Thoracic aorta (tissue), 2 donors: ENCODE measurements around the gene HNRNPL. TPM values are rescaled to one million over a fixed set of nuclear protein-coding genes. Genes with fewer than 3 reads are reported as not detected.

Experiments used
- ATAC-seq: fragments of 150-250 bp; one replicate; pipeline ENCODE4 v1.8.0; 2017; ENCODE audit warnings: low read depth; ENCODE audit not compliant: insufficient number of reproducible peaks, low FRiP score
- DNase-seq: peaks from one replicate; pipeline ENCODE4 v3.0.0-alpha.2; 2020; ENCODE audit warnings: low spot score
- H3K27ac ChIP-seq, 2 donors: fragments of 200-600 bp; sonication (generic); 1 replicate in 1 of 2; 2 replicates in 1 of 2; pipeline ENCODE4 v1.5.1; 2016; ENCODE audit warnings: mild to moderate bottlenecking in 2 of 2, moderate library complexity in 2 of 2
- H3K27me3 ChIP-seq: fragments of 200-600 bp; sonication (generic); replicated peaks from 2 replicates; pipeline ENCODE4 v1.6.0; 2016; ENCODE audit warnings: mild to moderate bottlenecking; ENCODE audit not compliant: insufficient read depth
- H3K36me3 ChIP-seq: fragments of 200-600 bp; sonication (generic); one replicate; pipeline ENCODE4 v1.5.1; 2016
- H3K4me1 ChIP-seq, 2 donors: fragments of 200-600 bp; sonication (generic); 1 replicate in 1 of 2; 2 replicates in 1 of 2; pipeline versions ENCODE4 v1.5.1 to v1.6.0; 2016; ENCODE audit warnings: low read depth in 2 of 2, mild to moderate bottlenecking in 1 of 2; ENCODE audit not compliant: control insufficient read depth in 1 of 2
- H3K4me3 ChIP-seq: fragments of 200-600 bp; sonication (generic); 2 replicates; pipeline ENCODE4 v1.5.1; 2016; ENCODE audit warnings: mild to moderate bottlenecking
- H3K9me3 ChIP-seq: fragments of 200-600 bp; sonication (generic); 2 replicates; pipeline ENCODE4 v1.5.1; 2016
- total RNA-seq, 2 donors: library from RNA; depleted of rRNA; stranded (reverse); fragments of >200 nt; gene quantifications; one replicate each; pipeline versions ENCODE4 v1.1.0 to v1.2.3, GENCODE V29; 2016
- TF ChIP-seq, protein P1 (sequence below): fragments of 200-600 bp; sonication (generic); IDR thresholded peaks from one replicate; pipeline ENCODE4 v1.5.1; 2019; ENCODE audit warnings: antibody characterized with exemption

The HNRNPL gene
- total RNA-seq, 2 donors from 2014 or later: 153 to 167 TPM

DNA sequence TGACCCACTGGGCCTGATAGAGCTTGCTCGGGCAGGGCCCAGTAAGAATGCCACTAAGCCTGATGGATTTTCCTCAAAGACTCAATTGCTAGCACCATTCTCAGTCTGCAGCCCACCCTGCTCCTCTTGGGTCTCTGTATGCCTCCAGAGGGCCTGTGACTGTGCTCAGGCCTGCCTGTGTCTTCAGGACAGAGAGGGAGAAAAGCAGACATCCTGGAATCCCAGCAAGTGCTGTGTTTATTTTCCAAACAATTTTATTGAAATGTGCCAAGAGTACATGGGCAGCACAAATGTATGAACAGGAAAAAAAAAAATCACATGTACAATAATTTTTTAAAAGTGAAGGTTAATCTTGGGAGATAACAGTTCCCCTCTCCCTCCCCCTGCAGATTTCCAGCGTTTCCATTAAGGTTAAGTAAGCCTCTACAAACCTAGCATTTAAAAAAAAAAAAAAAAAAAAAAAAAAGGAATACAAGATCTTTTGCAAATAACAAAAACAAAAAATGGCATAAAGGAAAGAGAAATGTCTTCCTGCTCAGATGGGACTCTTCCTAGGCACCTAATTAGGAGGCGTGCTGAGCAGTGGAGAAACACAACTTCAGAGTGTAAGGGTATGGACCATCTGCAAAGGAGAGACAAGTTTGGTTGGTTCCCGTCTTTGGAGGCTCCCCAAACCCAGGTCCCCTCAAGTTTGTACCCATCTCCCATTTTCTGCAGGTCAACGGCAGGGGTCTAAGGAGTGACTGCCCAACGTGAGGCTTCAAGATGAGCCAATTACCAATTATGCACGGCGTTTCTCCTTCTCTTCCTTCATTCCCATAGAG is 13.4 kb downstream of the HNRNPL start:
- Histone ChIP-seq H3K27me3 (no peaks in the 10 kb centered on the region), H3K9me3 (no peaks in the 10 kb centered on the region), H3K4me3 (no peak overlapping the region), H3K27ac (peak overlapping the region; percentile 62 to 71), H3K4me1 (peaks cover 3 to 42% of the 10 kb centered on the region in 2 donors), H3K36me3 (peaks cover 47% of the 10 kb centered on the region)
- no peak for ATAC-seq
- TF ChIP-seq, protein P1, sequence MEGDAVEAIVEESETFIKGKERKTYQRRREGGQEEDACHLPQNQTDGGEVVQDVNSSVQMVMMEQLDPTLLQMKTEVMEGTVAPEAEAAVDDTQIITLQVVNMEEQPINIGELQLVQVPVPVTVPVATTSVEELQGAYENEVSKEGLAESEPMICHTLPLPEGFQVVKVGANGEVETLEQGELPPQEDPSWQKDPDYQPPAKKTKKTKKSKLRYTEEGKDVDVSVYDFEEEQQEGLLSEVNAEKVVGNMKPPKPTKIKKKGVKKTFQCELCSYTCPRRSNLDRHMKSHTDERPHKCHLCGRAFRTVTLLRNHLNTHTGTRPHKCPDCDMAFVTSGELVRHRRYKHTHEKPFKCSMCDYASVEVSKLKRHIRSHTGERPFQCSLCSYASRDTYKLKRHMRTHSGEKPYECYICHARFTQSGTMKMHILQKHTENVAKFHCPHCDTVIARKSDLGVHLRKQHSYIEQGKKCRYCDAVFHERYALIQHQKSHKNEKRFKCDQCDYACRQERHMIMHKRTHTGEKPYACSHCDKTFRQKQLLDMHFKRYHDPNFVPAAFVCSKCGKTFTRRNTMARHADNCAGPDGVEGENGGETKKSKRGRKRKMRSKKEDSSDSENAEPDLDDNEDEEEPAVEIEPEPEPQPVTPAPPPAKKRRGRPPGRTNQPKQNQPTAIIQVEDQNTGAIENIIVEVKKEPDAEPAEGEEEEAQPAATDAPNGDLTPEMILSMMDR: no peak
- DNase-seq: no peak

DNA sequence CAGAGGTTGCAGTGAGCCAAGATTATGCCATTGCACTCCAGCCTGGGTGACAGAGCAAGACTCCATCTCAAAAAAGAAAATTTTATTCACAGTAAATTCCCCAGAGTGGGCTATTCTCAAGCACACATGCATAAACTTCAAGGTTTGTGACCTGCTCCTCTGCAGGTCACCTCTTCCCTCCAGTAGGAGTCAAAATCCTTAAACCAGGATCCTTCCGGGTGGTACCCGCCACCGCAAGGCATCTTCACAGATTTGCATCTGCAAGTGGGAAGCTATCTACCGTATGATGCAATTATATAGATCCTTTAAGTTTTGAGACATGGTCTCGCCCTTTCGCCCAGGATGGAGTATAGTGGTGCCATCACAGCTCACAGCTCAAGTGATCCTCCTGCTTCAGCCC is 15.2 kb downstream of the HNRNPL start:
- Histone ChIP-seq H3K9me3 (no peaks in the 10 kb centered on the region), H3K4me3 (no peak overlapping the region), H3K27ac (peak overlapping the region; percentile 62 to 71), H3K27me3 (no peaks in the 10 kb centered on the region), H3K36me3 (peaks cover 29% of the 10 kb centered on the region), H3K4me1 (peaks cover 6 to 57% of the 10 kb centered on the region in 2 donors)
- TF ChIP-seq, protein P1: no peak
- DNase-seq (no peak), ATAC-seq (no peak)

DNA sequence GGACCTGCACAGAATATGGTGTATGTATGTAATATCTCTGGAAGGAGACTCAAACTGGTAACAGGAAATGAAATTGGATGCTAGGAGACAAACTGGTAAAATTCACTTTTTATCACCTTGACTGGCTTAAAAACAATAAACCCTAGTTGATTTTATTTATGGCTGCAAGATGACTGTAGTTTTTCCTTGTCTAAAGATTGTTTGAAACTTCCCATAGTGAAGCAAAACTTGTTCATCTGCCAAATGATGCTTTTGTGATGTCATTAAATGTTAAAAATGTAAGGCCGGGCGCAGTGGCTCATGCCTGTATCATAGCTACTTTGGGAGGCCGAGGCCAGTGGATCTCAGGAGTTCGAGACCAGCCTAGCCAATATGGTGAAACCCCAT is 15.7 kb downstream of the HNRNPL start:
- TF ChIP-seq, protein P1: no peak
- peaks cover 24% of the 10 kb centered on the region for H3K36me3 ChIP-seq
- peak overlapping the region; percentile 8 to 71 for H3K27ac ChIP-seq
- no peaks in the 10 kb centered on the region for H3K9me3 ChIP-seq
- DNase-seq: no peak
- H3K27me3 ChIP-seq: no peaks in the 10 kb centered on the region
- no peak overlapping the region for H3K4me3 ChIP-seq
- no peak for ATAC-seq
- peaks cover 6 to 57% of the 10 kb centered on the region in 2 donors for H3K4me1 ChIP-seq

DNA sequence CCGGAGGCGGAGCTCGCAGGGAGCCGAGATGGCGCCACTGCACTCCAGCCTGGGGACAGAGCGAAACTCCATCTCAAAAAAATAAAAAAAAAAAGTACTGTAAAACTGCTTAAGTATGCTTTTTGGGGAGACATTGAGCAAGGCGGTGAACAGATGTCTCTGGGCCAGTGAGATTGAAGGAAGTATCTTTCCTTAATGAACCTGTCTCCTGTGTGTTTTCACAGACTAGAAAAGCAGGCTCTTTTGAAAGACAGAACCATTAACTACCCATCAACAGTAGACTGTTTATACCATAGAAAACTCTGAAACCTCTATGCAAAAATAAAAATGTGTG is 16.7 kb downstream of the HNRNPL start:
- no peaks in the 10 kb centered on the region for H3K27me3 ChIP-seq
- DNase-seq: no peak
- H3K27ac ChIP-seq: peak overlapping the region in 1 of 2 donors; percentile 63
- TF ChIP-seq, protein P1: no peak
- H3K4me3 ChIP-seq: no peak overlapping the region
- H3K4me1 ChIP-seq: peaks cover 6 to 57% of the 10 kb centered on the region in 2 donors
- no peaks in the 10 kb centered on the region for H3K9me3 ChIP-seq
- H3K36me3 ChIP-seq: peaks cover 14% of the 10 kb centered on the region
- no peak for ATAC-seq

DNA sequence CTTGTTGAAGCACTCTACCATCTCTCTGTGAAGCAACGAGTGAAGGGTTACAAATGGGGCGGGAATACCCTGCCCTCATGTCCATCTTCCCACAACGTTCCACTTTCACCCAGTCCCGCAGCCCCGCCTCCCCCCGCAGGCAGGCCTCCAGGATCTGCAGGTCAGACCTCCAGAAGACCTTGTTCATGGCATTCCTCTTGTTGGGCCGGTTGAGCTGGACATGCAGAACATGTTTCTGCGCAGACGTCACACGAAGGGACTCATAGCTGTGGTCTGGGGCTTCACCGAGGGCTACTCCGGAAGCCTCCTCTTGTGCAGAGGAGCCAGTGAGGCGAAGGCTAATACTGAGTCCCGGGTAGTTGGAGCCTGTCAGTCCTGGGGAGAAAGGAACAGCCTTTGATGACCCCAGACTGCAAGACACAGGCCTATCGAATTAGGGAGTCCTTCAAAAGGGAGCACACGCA is 18.6 kb downstream of the HNRNPL start:
- no peaks in the 10 kb centered on the region for H3K27me3 ChIP-seq
- peak overlapping the region; percentile 77 for H3K4me3 ChIP-seq
- no peaks in the 10 kb centered on the region for H3K9me3 ChIP-seq
- DNase-seq (peak; percentile 34), ATAC-seq (peak; percentile 33)
- TF ChIP-seq, protein P1: no peak
- peaks cover 6 to 43% of the 10 kb centered on the region in 2 donors for H3K4me1 ChIP-seq
- H3K27ac ChIP-seq: peak overlapping the region; percentile 70 to 91
- peaks cover 7% of the 10 kb centered on the region for H3K36me3 ChIP-seq
